Astrocyte (in vitro differentiated cells and primary cell): ENCODE results near the gene LUZP2. TPM values are rescaled to one million over a fixed set of nuclear protein-coding genes. Genes with fewer than 3 reads are reported as not detected.

ENCODE experiments used
- DNase-seq: peaks from one replicate; pipeline ENCODE4 v3.0.0-alpha.2; 2010; ENCODE audit warnings: low read depth
- FAIRE-seq: peaks from 2 replicates; lab custom pipeline; 2011; peaks lifted over from hg19 to GRCh38; lab: Jason Lieb, UNC
- H2AFZ ChIP-seq: 2 replicates; pipeline ENCODE4 v1.6.0; 2012; ENCODE audit warnings: low read depth, low read length, inconsistent platforms
- H3K27ac ChIP-seq: 2 replicates; pipeline ENCODE4 v1.5.1; 2011; ENCODE audit warnings: low read depth, low read length, inconsistent platforms
- H3K27me3 ChIP-seq: 2 replicates; pipeline ENCODE4 v1.6.0; 2011; ENCODE audit warnings: low read length, inconsistent platforms; ENCODE audit not compliant: insufficient read depth
- H3K36me3 ChIP-seq: 2 replicates; pipeline ENCODE4 v1.5.1; 2011; ENCODE audit warnings: low read length, inconsistent platforms; ENCODE audit not compliant: insufficient read depth
- H3K4me1 ChIP-seq: 2 replicates; pipeline ENCODE4 v1.5.1; 2011; ENCODE audit warnings: low read length, inconsistent platforms; ENCODE audit not compliant: insufficient read depth
- H3K4me2 ChIP-seq: 2 replicates; pipeline ENCODE4 v1.6.0; 2012; ENCODE audit warnings: low read length, inconsistent platforms
- H3K4me3 ChIP-seq: 2 replicates; pipeline ENCODE4 v1.5.1; 2011; ENCODE audit warnings: low read depth, mild to moderate bottlenecking, low read length, inconsistent platforms; ENCODE audit not compliant: insufficient read depth
- H3K79me2 ChIP-seq: 2 replicates; pipeline ENCODE4 v1.6.0; 2012; ENCODE audit warnings: mild to moderate bottlenecking, low read length, inconsistent platforms; ENCODE audit not compliant: insufficient read depth
- H3K9ac ChIP-seq: 2 replicates; pipeline ENCODE4 v1.6.0; 2012; ENCODE audit warnings: mild to moderate bottlenecking, low read length, inconsistent platforms
- H3K9me3 ChIP-seq: 2 replicates; pipeline ENCODE4 v1.5.1; 2012; ENCODE audit warnings: low read depth, mild to moderate bottlenecking, low read length, inconsistent platforms; ENCODE audit not compliant: insufficient read depth
- H4K20me1 ChIP-seq: 2 replicates; pipeline ENCODE4 v1.6.0; 2012; ENCODE audit warnings: low read length, inconsistent platforms; ENCODE audit not compliant: insufficient read depth
- H3K27ac Mint-ChIP-seq: one replicate; pipeline ENCODE4 v1.8.0; 2021; ENCODE audit warnings: mild to moderate bottlenecking, mixed read lengths; ENCODE audit not compliant: unreplicated experiment
- H3K27me3 Mint-ChIP-seq: one replicate; pipeline ENCODE4 v1.8.0; 2021; ENCODE audit warnings: low read depth, mixed read lengths; ENCODE audit not compliant: unreplicated experiment
- H3K36me3 Mint-ChIP-seq: one replicate; pipeline ENCODE4 v1.8.0; 2021; ENCODE audit warnings: low read depth, mixed read lengths; ENCODE audit not compliant: unreplicated experiment
- H3K4me1 Mint-ChIP-seq: one replicate; pipeline ENCODE4 v1.8.0; 2021; ENCODE audit warnings: low read depth, mixed read lengths; ENCODE audit not compliant: unreplicated experiment
- H3K4me3 Mint-ChIP-seq: one replicate; pipeline ENCODE4 v1.8.0; 2021; ENCODE audit warnings: mild to moderate bottlenecking, moderate library complexity, mixed read lengths; ENCODE audit not compliant: unreplicated experiment
- H3K9me3 Mint-ChIP-seq: one replicate; pipeline ENCODE4 v1.8.0; 2021; ENCODE audit warnings: mild to moderate bottlenecking, mixed read lengths; ENCODE audit not compliant: unreplicated experiment
- EZH2 ChIP-seq: IDR thresholded peaks from 2 replicates; pipeline ENCODE4 v1.6.1; 2012; ENCODE audit warnings: mild to moderate bottlenecking, low read length, inconsistent platforms; ENCODE audit not compliant: insufficient read depth
- total RNA-seq: library from RNA; stranded (reverse); gene quantifications from 2 replicates; pipeline ENCODE4 v1.2.1, GENCODE V29; 2021
- TF ChIP-seq, protein P1 (sequence below): IDR thresholded peaks from 2 replicates; pipeline ENCODE4 v1.5.1; 2011; ENCODE audit warnings: low read depth, mild to moderate bottlenecking, inconsistent platforms, low read length, moderate library complexity; ENCODE audit not compliant: insufficient read depth

The LUZP2 gene
- total RNA-seq, 1 donor from 2014 or later = 2.3 TPM

DNA sequence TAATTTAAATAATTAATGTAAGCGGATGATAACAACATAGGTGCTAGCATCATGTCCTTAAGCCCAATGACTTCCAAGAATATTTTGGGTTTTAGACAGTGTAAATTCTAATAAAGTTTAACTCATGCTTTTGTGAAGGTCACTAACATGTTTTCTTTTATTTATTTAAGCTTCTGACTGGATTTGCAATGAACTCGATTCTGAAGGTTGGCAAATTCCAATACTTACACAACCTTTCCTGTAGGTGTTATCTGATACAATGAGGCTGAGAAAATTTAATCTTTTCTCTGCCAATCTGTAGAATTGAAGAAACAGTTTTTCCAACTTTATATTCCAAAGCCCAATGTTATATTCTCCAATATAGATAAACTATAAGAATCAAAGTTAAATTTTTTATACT, 311.3 kb downstream of the LUZP2 start:
- H3K4me2 ChIP-seq = no peak overlapping the region
- DNase-seq = no peak
- no peaks in the 10 kb centered on the region for H4K20me1 ChIP-seq
- no peak overlapping the region for H3K9ac ChIP-seq
- Mint-ChIP-seq H3K9me3 (no peaks in the 10 kb centered on the region), H3K27ac (no peak overlapping the region), H3K4me1 (no peaks in the 10 kb centered on the region), H3K36me3 (no peaks in the 10 kb centered on the region), H3K4me3 (no peak overlapping the region), H3K27me3 (no peaks in the 10 kb centered on the region)
- no peaks in the 10 kb centered on the region for H3K36me3 ChIP-seq
- no peak for FAIRE-seq
- no peaks in the 10 kb centered on the region for H3K79me2 ChIP-seq
- TF ChIP-seq, protein P1, sequence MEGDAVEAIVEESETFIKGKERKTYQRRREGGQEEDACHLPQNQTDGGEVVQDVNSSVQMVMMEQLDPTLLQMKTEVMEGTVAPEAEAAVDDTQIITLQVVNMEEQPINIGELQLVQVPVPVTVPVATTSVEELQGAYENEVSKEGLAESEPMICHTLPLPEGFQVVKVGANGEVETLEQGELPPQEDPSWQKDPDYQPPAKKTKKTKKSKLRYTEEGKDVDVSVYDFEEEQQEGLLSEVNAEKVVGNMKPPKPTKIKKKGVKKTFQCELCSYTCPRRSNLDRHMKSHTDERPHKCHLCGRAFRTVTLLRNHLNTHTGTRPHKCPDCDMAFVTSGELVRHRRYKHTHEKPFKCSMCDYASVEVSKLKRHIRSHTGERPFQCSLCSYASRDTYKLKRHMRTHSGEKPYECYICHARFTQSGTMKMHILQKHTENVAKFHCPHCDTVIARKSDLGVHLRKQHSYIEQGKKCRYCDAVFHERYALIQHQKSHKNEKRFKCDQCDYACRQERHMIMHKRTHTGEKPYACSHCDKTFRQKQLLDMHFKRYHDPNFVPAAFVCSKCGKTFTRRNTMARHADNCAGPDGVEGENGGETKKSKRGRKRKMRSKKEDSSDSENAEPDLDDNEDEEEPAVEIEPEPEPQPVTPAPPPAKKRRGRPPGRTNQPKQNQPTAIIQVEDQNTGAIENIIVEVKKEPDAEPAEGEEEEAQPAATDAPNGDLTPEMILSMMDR = no peak
- TF ChIP-seq EZH2 = no peak
- H3K4me1 ChIP-seq = no peaks in the 10 kb centered on the region
- no peak overlapping the region for H2AFZ ChIP-seq
- H3K27me3 ChIP-seq = no peaks in the 10 kb centered on the region
- H3K27ac ChIP-seq = no peak overlapping the region
- no peaks in the 10 kb centered on the region for H3K9me3 ChIP-seq
- no peak overlapping the region for H3K4me3 ChIP-seq

DNA sequence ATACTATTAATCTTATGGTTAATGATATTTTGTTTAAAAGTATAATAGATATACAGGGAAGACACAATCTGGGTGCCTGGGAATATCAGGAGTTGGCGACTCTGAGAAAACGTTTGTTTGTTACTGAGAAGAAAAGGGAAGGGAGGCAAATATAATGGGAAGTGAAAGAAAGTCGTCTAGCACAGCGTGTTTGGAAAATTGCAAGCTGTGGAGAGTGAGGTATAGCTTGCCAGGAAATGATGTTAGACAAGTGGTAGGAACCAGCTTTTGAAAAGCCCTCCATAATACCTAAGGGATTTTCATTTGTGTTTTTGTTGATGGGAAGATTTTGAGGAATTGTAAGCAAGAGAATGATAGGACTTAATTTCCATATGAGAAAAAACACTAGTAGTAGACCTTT, 322.2 kb downstream of the LUZP2 start:
- Histone ChIP-seq H4K20me1 (no peaks in the 10 kb centered on the region), H2AFZ (no peak overlapping the region), H3K27ac (no peak overlapping the region), H3K4me2 (no peak overlapping the region), H3K79me2 (no peaks in the 10 kb centered on the region), H3K4me3 (no peak overlapping the region), H3K9ac (no peak overlapping the region), H3K27me3 (no peaks in the 10 kb centered on the region), H3K9me3 (no peaks in the 10 kb centered on the region), H3K4me1 (no peaks in the 10 kb centered on the region), H3K36me3 (no peaks in the 10 kb centered on the region)
- FAIRE-seq = no peak
- H3K9me3 Mint-ChIP-seq = no peaks in the 10 kb centered on the region
- H3K4me1 Mint-ChIP-seq = no peaks in the 10 kb centered on the region
- no peaks in the 10 kb centered on the region for H3K27me3 Mint-ChIP-seq
- no peak overlapping the region for H3K27ac Mint-ChIP-seq
- H3K36me3 Mint-ChIP-seq = no peaks in the 10 kb centered on the region
- TF ChIP-seq EZH2 = no peak
- TF ChIP-seq, protein P1 = no peak
- H3K4me3 Mint-ChIP-seq = no peak overlapping the region
- no peak for DNase-seq

DNA sequence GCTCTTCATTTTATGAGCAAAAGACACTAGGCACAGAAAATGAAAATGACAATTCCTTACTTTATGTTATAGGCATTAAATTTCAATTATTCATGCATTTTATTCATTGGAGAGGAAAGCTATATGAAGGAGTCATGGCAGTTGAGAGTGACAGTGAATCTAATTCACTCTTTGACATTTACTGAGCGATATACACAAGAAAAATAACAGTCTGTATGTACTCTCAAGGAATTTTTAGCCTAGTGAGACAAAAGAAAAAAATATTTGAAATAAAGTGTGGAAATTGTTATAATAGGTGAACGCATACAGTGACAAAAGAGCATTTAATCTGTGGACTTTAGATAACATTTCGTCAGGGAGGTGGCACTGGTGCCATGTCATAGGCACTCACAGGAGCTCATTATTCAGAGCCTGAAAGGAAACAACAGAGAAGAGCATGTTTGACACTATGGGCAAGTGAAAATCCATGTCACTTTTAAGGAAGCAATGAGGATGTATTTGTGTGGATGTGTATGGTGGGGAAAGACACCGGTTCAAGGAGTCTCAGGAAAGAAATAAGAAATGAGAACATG, 323.1 kb downstream of the LUZP2 start:
- Histone ChIP-seq H3K4me3 (no peak overlapping the region), H3K36me3 (no peaks in the 10 kb centered on the region), H3K79me2 (no peaks in the 10 kb centered on the region), H3K9me3 (no peaks in the 10 kb centered on the region), H2AFZ (no peak overlapping the region), H3K4me2 (no peak overlapping the region), H3K4me1 (no peaks in the 10 kb centered on the region), H3K27me3 (no peaks in the 10 kb centered on the region), H3K9ac (no peak overlapping the region), H3K27ac (no peak overlapping the region), H4K20me1 (no peaks in the 10 kb centered on the region)
- TF ChIP-seq EZH2 = no peak
- TF ChIP-seq, protein P1 = no peak
- H3K27ac Mint-ChIP-seq = no peak overlapping the region
- no peaks in the 10 kb centered on the region for H3K27me3 Mint-ChIP-seq
- FAIRE-seq (no peak), DNase-seq (no peak)
- no peaks in the 10 kb centered on the region for H3K9me3 Mint-ChIP-seq
- no peaks in the 10 kb centered on the region for H3K36me3 Mint-ChIP-seq
- no peaks in the 10 kb centered on the region for H3K4me1 Mint-ChIP-seq
- H3K4me3 Mint-ChIP-seq = no peak overlapping the region
